Suprapubic skin (tissue), 4 donors: ENCODE measurements around the gene SLC16A13.

Experiments
- EP300 ChIP-seq: sonication (generic); formaldehyde crosslinking; IDR thresholded peaks from one replicate; pipeline ENCODE4 v1.6.1; 2017; ENCODE audit warnings: antibody characterized with exemption
- POLR2A ChIP-seq, 2 donors: fragments of 450-650 bp; IDR thresholded peaks; one replicate each; pipeline ENCODE4 v1.6.1; 2017; ENCODE audit warnings: antibody characterized with exemption in 2 of 2, mild to moderate bottlenecking in 2 of 2, moderate library complexity in 2 of 2
- POLR2AphosphoS5 ChIP-seq, 3 donors: sonication (generic); formaldehyde crosslinking; IDR thresholded peaks; one replicate each; pipeline ENCODE4 v1.6.1; 2017; ENCODE audit warnings: antibody characterized with exemption in 3 of 3
- TF ChIP-seq, protein P1 (sequence below), 2 donors: fragments of 200-600 bp in 1 of 2; fragments of 450-650 bp in 1 of 2; sonication (generic) in 1 of 2; IDR thresholded peaks; one replicate each; pipeline ENCODE4 v1.5.1; 2016 to 2019; ENCODE audit warnings: antibody characterized with exemption in 2 of 2, mild to moderate bottlenecking in 1 of 2, moderate library complexity in 1 of 2

DNA sequence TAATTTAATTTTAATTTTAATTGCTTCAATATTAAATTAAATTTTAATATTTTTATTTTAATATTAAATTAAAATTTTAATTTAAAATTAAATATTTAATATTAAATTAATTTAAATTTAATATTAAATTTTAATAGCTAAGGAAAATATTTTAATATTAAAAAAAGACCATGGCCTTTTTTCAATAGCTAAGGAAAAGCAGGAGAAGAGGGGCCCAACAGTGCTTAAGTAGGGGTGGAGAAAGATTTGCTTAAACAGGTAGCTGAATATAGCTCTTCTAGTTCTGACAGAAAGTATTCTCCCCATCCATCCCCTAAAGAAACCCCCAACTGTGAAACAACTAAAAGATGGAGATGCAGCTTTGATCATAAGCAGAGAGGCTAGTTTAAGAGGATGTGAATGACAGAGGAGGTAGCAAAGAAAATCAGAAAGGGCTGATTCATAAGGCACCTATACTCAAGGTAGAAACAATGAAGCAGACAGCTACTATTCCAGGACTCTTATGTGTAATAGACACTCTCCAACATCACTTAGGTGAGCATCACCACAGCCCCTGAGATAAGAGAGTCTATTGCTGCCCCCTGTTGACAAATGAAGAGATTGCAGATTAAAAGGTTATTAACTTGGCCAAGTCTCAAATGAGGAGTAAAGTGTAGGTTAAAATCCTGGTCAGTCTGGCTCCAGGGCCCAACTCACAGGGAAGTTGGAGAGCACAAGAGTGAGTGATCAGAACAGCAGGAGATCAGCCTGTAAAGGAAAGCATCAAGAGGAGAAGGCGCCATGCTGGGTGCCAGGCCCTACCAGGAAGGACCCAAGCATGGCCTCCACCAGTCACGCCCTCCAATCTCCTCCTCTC lies 31.2 kb upstream of the SLC16A13 start:
- TF ChIP-seq, protein P1, sequence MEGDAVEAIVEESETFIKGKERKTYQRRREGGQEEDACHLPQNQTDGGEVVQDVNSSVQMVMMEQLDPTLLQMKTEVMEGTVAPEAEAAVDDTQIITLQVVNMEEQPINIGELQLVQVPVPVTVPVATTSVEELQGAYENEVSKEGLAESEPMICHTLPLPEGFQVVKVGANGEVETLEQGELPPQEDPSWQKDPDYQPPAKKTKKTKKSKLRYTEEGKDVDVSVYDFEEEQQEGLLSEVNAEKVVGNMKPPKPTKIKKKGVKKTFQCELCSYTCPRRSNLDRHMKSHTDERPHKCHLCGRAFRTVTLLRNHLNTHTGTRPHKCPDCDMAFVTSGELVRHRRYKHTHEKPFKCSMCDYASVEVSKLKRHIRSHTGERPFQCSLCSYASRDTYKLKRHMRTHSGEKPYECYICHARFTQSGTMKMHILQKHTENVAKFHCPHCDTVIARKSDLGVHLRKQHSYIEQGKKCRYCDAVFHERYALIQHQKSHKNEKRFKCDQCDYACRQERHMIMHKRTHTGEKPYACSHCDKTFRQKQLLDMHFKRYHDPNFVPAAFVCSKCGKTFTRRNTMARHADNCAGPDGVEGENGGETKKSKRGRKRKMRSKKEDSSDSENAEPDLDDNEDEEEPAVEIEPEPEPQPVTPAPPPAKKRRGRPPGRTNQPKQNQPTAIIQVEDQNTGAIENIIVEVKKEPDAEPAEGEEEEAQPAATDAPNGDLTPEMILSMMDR (IDR thresholded peaks at IDR 0.05), result peak; percentile 59 to 61
- no peak for TF ChIP-seq POLR2AphosphoS5 (IDR thresholded peaks at IDR 0.05)
- no peak for TF ChIP-seq POLR2A (IDR thresholded peaks at IDR 0.05)
- no peak for TF ChIP-seq EP300
